ENCODE results near the gene ZNF618.
"Not testable (repeated sequence)": the region's sequence is repeated elsewhere in the genome, so short reads cannot be mapped to it uniquely, and the experiment has no call there.

The ZNF618 gene

GRCh38 chr9:114071197-114071795 is 195.2 kb downstream of the ZNF618 start:
- no peak for DNase-seq

DNA sequence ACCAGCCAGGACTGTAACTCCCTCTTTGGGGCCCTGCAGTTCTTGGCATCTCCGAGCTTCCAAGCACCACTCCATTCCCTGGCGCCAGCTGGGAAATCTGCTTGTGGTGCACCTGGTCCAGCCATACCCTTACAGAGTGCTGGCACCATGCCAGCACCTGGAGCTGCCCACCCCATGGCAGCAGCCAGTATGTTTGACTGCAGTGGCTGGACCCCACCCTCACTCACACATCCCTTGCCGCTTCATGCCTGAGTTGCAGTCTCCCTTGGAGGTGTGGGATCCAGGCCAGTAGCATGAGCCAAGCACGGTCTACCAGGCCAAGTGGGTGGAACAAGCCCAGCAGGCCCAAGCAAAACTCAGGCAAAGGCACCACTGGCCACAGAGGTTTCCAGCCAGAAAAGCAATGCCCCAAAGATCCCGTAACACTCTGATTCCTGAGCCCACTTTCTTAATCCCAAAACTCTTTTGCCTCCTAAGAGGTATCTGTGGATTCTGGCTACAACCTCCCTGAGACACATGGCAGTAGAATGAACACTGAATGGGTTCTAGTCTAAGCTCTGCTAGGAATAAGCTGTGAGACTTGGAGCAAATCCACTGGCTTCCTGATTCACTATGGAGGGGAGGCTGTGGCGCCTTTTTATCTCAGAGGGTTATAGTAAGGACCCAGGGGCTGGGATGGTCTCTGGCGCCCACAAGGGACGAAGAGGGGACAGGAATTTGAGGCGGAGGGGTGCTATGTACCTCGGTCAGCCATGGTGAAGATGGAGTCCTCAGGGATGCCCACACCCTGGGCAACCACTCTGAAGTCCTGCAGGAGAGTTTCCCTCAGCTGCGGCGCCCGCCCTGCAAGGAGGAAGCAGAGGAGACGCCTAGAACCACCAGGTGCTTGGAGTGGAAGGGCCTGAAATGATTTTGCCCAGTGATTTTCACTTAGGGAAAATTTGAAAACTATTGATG is 196.4 kb downstream of the ZNF618 start:
- DNase-seq = no peak

GRCh38 chr9:114075602-114076001 is 199.5 kb downstream of the ZNF618 start:
- DNase-seq = no peak

- no peak for DNase-seq
Measured at GRCh38 chr9:114076237-114077161, 200.4 kb downstream of the ZNF618 start.

- DNase-seq = no peak
Measured at GRCh38 chr9:114077162-114077837, 201.2 kb downstream of the ZNF618 start.

DNA sequence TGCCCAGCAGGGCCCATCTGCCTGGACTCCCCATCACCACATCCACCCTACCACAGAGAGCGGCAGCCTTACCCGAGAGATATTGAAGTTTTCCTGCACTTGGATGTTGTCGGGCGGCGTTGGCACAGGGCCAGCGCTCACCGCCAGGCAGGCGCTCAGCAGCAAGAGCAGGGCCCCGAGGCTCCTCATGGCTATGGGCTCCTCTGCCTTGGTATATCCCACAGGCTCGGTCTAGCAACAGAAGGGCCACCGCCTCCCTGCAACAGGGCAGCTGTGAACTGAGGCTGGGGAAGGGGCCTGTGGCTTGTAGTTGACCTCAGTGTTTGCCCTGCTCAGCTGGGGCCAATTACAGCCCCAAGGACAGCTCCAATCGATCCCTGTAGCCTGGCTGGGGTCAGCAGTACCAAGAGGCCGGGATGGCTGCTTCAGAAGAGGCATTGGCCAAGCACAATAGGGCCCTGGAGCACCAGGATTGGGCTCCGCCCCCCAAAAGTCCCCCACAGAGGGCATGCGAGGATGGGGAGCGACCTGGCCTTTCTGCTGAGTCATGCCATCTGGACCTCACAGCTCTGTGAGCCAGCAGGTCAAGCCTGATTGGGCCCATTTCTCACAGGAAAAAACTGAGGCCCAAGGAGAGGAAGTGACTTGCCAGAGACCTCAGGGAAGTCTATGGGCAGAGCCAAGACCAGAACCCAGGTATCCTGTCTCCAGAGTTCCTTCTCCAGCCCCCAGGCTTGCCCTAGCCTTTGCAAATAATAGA is 202.1 kb downstream of the ZNF618 start, which contains the start of gene AMBP:
Gene AMBP (minus strand): TSS at position 280 of the 760 bp plus-strand sequence. CDS start 91 bp downstream, at position 189.
- no peak for DNase-seq

DNA sequence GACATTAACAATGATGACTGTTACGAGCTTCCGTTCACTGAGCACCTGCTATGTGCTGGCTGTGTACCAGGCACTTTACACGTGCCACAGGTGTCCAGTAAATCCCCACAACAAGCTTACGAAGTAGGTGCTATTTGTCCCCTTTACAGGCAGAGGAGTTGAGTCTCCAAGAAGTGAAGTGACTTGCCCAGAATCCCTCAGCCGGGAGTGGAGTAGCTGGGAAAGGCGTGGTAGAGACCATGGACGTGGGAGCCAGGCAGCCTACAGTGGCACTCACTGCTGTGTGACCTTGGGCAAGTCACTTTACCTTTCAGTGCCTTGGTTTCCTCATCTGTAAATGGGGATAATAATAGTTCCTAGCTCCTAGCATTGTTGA is 202.7 kb downstream of the ZNF618 start:
- DNase-seq = no peak

DNA sequence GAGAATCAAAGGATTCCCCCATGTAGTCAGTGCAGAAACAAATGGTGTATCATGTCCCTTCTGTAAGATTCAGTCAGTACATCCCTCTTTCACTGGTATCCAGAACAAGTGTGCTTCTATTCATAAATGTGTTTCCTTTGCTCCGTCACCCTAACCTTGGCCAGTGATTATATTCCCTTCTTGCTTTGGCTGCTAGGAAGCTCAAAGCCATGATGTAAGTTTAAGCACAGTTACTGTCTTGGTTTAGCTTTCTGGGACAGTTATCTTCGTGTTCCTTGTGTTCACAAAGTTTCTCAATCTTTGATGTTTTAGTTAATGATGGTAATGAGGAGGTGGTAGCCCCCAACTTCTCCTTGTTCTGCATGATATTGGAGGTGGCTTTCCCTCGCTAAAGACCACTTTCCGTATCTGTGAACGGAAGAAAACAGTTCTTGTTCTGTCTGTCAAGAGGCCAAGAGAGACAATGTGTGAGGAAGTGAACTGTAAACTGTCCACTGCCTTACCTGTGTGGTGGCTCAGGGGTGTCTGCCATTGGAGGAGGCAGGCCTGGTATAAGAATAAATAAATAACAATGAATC is 204.2 kb downstream of the ZNF618 start:
- no peak for DNase-seq

DNA sequence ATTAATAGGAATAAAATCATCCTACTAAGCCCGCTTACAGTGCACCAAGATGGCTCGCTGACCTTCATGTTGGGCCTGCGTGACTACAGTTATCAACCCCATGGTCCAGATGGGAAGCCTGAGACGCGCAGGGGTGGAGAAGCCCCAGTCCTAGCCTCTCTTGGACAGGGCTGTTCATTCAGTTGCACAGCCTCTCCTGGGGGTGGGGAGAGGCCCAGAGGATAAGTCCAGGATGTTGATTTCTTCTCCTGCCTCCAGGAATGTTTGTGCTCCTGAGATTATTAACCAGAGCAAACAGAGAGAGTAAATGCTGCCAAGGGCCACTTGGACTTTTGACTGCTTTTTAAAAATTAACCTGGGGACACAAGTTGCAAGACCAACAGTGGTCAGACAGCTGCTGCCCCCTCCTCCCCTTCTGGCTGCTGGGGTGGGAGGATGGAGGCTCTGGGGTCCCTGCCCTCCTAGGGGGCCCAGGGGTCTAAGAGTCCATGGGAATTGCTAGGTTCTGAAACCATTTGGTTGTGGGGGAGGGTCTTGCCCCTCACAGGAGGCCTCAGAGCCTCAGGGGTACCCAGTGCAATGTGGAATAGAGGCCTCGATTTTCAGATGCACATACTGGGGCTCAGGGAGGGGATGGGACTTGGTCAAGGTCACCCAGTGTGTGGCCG is 204.8 kb downstream of the ZNF618 start:
- no peak for DNase-seq

GRCh38 chr9:114081441-114082016 is 205.4 kb downstream of the ZNF618 start:
- DNase-seq = no peak

DNA sequence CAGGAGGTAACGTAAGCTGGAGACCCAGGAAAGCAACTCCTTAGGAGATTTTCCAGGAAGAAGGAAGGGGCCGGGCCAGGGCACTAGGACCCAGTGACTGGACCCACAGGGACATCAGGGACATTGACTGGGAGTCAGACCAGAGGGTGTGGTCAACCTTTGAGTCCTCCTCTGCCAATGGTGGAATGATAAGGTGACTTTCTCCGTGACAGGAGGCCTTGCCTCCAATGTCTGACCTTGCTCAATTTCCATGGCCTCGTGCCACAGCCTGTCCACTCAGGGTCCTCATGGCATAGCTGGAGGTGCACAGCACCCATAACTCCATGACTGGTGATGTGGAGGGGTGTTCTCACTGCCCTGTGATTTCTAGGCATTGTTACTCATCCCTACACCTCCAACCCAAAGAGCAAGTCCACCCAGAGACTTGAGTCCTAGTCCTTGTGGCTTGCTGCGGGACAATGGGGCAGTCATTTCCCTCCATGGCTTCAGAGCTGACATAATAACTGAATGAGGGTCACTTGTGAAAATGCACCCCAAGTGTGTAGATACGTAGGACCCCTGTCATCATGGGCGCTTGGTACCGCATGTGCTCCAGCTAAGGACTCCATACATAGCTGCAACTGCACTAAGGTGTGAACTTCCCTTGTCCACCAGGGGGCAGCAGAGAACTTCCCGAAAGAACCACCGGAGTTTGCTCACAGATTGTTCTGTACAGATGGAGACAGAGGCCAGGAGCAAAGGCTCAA is 206.1 kb downstream of the ZNF618 start:
- peak; percentile 89 for DNase-seq

GRCh38 chr9:114082763-114083412 is 206.8 kb downstream of the ZNF618 start:
- DNase-seq = not testable (repeated sequence)

GRCh38 chr9:114083666-114084065 is 207.6 kb downstream of the ZNF618 start:
- DNase-seq = no peak

DNA sequence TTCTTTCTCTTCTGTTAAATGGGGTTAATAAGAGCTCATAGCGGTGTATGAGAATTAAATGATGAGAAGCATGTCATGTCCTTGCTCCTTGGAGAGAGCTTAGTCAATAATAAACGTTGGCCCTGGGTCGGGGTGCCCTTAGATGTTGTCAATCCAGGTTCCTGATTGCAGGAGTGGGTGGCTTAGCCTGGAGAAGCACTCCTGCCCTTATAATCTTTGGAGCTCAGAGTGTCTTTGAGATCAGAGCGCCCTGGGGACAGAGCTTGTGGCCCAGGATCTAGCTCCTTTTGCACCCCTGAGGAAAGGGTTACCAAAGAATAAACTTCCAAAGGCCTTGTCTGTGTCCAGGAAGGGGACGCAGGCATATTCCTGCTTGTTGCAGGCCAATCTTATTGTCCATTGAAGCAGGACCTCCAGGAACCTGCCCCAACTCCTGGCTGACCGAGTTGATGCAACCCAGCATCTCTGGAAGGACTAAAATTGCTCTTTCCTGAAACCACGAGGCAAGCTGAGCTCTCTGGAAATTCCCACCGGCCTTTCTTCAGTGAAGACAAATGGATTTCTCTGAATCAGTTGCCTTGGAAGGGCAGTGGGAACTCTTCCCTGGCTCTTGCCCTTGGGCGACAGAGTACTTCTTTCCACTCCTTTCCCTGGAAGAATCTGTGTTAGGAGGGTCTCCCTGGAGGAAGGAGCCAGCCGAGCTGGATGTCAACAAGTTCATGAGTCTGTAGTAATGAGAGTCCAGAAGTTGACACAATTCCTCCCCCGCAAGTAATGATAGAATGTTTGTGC is 208.4 kb downstream of the ZNF618 start:
- no peak for DNase-seq

DNA sequence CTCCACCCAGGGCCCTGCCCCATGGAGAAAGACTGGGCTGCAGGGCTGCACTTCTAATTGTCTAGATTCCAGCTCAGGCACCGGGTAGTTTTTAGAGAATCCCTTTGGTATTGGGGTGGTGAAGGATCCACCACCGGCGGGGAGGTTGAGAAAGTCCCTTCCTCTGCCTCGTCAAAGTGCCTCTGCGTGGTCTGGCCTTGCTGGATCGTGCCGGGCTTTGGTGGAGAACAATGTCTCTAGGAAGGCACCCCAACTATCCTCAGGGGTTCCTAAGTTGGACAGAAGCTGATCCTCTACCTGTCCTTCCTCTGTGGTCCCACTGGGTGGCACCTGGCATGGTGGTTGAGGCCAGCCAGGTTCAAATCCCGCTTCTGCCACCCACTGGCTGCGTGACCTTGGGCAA is 209.3 kb downstream of the ZNF618 start:
- no peak for DNase-seq

DNA sequence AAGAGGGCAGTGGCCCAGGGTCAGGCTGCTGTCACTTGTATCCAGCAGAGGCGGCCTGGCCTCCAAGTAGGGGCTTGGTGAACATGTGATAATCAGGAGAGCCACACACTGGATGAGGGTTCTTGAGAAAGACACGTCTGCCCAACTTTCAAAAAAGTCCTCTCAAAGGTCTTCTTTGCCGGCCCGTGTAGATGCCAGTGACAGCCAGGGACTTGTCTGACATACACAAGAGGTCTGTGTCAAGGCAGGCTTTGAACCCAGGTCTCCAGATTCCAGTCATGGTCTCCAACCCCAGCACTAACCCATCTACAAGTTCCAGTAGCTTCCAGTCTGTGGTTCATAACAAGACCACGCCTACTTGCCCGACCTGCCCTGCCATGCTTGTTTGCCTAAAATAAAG is 209.9 kb downstream of the ZNF618 start:
- no peak for DNase-seq

DNA sequence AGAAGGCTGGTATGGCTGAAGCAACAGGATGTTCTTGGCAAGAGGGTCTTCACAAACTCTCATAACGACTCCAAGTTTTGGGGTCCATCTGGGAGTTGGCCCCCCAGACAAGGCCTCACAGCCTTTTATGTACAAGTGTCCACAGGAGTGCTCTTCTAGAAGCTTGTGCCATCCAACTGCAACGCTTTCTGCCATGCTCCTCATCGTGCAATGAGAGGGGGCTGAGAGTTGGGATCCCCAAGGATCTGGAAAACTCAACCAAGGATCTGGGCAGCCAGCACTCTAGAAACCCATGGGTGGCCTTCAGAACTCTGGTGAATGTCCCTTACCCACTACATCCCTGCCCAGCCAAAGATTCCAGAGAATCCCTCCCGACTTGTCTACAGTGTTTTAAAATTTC is 210.5 kb downstream of the ZNF618 start:
- DNase-seq = no peak

GRCh38 chr9:114087721-114088120 is 211.6 kb downstream of the ZNF618 start:
- DNase-seq = no peak
